MCF 10A (cell line): ENCODE data around the gene MAN2A2. TPM values are rescaled to one million over a fixed set of nuclear protein-coding genes. Genes with fewer than 3 reads are reported as not detected.

ENCODE experiments used
- BruUV-seq: library from RNA; stranded (reverse); fragments of 400-500 nt; replicated peaks from 2 replicates; lab custom pipeline; 2021; lab: Mats Ljungman, UMichigan
- CTCF ChIA-PET: fragments of 300-600 bp; sonication (Branson Sonifier 250); formaldehyde crosslinking; extraction: SDS; loops from one replicate; lab custom pipeline; 2021; ENCODE audit warnings: antibody characterized with exemption, inconsistent platforms; lab: Yijun Ruan, JAX
- POLR2A ChIA-PET: fragments of 300-600, 350-650 bp; sonication (Branson Sonifier 250); formaldehyde crosslinking; extraction: SDS; loops from one replicate; lab custom pipeline; 2020; ENCODE audit warnings: antibody characterized with exemption, inconsistent platforms; lab: Yijun Ruan, JAX
- DNase-seq: peaks from one replicate; pipeline ENCODE4 v3.0.0-alpha.2; 2018; ENCODE audit not compliant: unreplicated experiment
- H3K27ac Mint-ChIP-seq: one replicate; pipeline ENCODE4 v1.8.0; 2022; ENCODE audit warnings: mild to moderate bottlenecking, low read depth, mixed read lengths; ENCODE audit not compliant: unreplicated experiment
- H3K27me3 Mint-ChIP-seq: one replicate; pipeline ENCODE4 v1.8.0; 2022; ENCODE audit warnings: mixed read lengths; ENCODE audit not compliant: insufficient read depth, unreplicated experiment
- H3K36me3 Mint-ChIP-seq: one replicate; pipeline ENCODE4 v1.8.0; 2022; ENCODE audit warnings: mild to moderate bottlenecking, moderate library complexity, mixed read lengths; ENCODE audit not compliant: insufficient read depth, unreplicated experiment
- H3K4me1 Mint-ChIP-seq: one replicate; pipeline ENCODE4 v1.8.0; 2022; ENCODE audit warnings: mixed read lengths; ENCODE audit not compliant: insufficient read depth, unreplicated experiment
- H3K4me3 Mint-ChIP-seq: one replicate; pipeline ENCODE4 v1.8.0; 2022; ENCODE audit warnings: mild to moderate bottlenecking, moderate library complexity, mixed read lengths; ENCODE audit not compliant: unreplicated experiment
- H3K9me3 Mint-ChIP-seq: one replicate; pipeline ENCODE4 v1.8.0; 2022; ENCODE audit warnings: mixed read lengths; ENCODE audit not compliant: unreplicated experiment
- CTCF ChIP-seq: fragments of 200-600 bp; IDR thresholded peaks from one replicate; pipeline ENCODE4 v1.8.0; 2022; ENCODE audit warnings: antibody characterized with exemption, mild to moderate bottlenecking; ENCODE audit not compliant: unreplicated experiment
- intact Hi-C: fragments of 100-400 bp; cut with micrococcal nuclease; formaldehyde crosslinking; loops from 2 replicates; pipeline ENCODE4 v1.14.1; 2022
- total RNA-seq: library from RNA; stranded (reverse); gene quantifications from 2 replicates; pipeline ENCODE4 v1.2.3, GENCODE V29; 2022

The MAN2A2 gene
- total RNA-seq, 1 experiment from 2014 or later, result 42.4 TPM

- no TSS peak for BruUV-seq
- ChIA-PET POLR2A (interaction anchor here (1.1 kb wide), 1 partner anchor 15 kb away, joined by 3 read pairs; no protein-coding TSS in a partner anchor), CTCF (interaction anchor here (1.0 to 3.5 kb wide), 3 partner anchors 11 to 37 kb away, joined by 3 to 36 read pairs (median 3); no protein-coding TSS in a partner anchor)
- intact Hi-C loops, result no loop called here
- no peak for TF ChIP-seq CTCF
- Mint-ChIP-seq H3K4me3 (no peak overlapping the region), H3K4me1 (peaks cover under 1% of the 10 kb centered on the region), H3K9me3 (no peaks in the 10 kb centered on the region), H3K36me3 (peaks cover 45% of the 10 kb centered on the region), H3K27me3 (no peaks in the 10 kb centered on the region), H3K27ac (no peak overlapping the region)
- DNase-seq, result no peak
These were observed 65.3 kb downstream of the MAN2A2 start for GRCh38 chr15:90968434-90968833.

GRCh38 chr15:90970274-90970673, 67.2 kb downstream of the MAN2A2 start:
- ChIA-PET CTCF (interaction anchor here (0.9 to 1.0 kb wide), 3 partner anchors 9 to 37 kb away, joined by 3 to 6 read pairs (median 4); no protein-coding TSS in a partner anchor), POLR2A (interaction anchor here (1.5 kb wide), 1 partner anchor 17 kb away, joined by 3 read pairs; no protein-coding TSS in a partner anchor)
- no peaks in the 10 kb centered on the region for H3K27me3 Mint-ChIP-seq
- no peaks in the 10 kb centered on the region for H3K4me1 Mint-ChIP-seq
- no peak overlapping the region for H3K27ac Mint-ChIP-seq
- intact Hi-C loops, result no loop called here
- no peak overlapping the region for H3K4me3 Mint-ChIP-seq
- no peak for TF ChIP-seq CTCF
- no peak for DNase-seq
- BruUV-seq, result no TSS peak
- no peaks in the 10 kb centered on the region for H3K9me3 Mint-ChIP-seq
- H3K36me3 Mint-ChIP-seq, result peaks cover 44% of the 10 kb centered on the region

- H3K27ac Mint-ChIP-seq, result no peak overlapping the region
- H3K36me3 Mint-ChIP-seq, result peaks cover 32% of the 10 kb centered on the region
- ChIA-PET POLR2A (interaction anchor here (0.6 to 1.4 kb wide), 4 partner anchors 8 to 1836 kb away, joined by 3 to 5 read pairs (median 4); no protein-coding TSS in a partner anchor), CTCF (interaction anchor here (0.6 to 1.5 kb wide), 5 partner anchors 15 to 80 kb away, joined by 3 to 5 read pairs (median 3); no protein-coding TSS in a partner anchor)
- no TSS peak for BruUV-seq
- H3K9me3 Mint-ChIP-seq, result no peaks in the 10 kb centered on the region
- no peak for DNase-seq
- no peaks in the 10 kb centered on the region for H3K4me1 Mint-ChIP-seq
- H3K4me3 Mint-ChIP-seq, result no peak overlapping the region
- intact Hi-C loops, result no loop called here
- TF ChIP-seq CTCF, result no peak
- no peaks in the 10 kb centered on the region for H3K27me3 Mint-ChIP-seq
These were observed 69.0 kb downstream of the MAN2A2 start for GRCh38 chr15:90972133-90972532.

Other genes starting within 250 kb of the MAN2A2 start
- 2.8 and 5.2 TPM in 2 replicates for gene BLM, start 186.0 kb upstream of the MAN2A2 start, total RNA-seq
- gene FURIN, start 34.7 kb upstream of the MAN2A2 start, total RNA-seq, result 48.8 and 49.4 TPM in 2 replicates
- 0.32 and 0.91 TPM in 2 replicates for gene FES, start 18.8 kb upstream of the MAN2A2 start, total RNA-seq
- gene HDDC3, start 29.2 kb downstream of the MAN2A2 start, total RNA-seq, result 23.6 and 25.5 TPM in 2 replicates
- 61.7 and 63.1 TPM in 2 replicates for gene UNC45A, start 32.0 kb downstream of the MAN2A2 start, total RNA-seq
- 21.5 and 29.0 TPM in 2 replicates for gene RCCD1, start 51.6 kb downstream of the MAN2A2 start, total RNA-seq
- 83.1 and 125 TPM in 2 replicates for gene PRC1, start 91.2 kb downstream of the MAN2A2 start, total RNA-seq
- gene VPS33B, start 119.3 kb downstream of the MAN2A2 start, total RNA-seq, result 11.7 and 12.6 TPM in 2 replicates
- 0.44 and 0.96 TPM in 2 replicates for gene SV2B, start 197.0 kb downstream of the MAN2A2 start, total RNA-seq